D721Med (cell line): Measurements from ENCODE around the gene NKD1.

Source experiments
- DNase-seq: peaks from one replicate; pipeline ENCODE4 v3.0.0; 2011; ENCODE audit warnings: low spot score; ENCODE audit not compliant: insufficient read length
- FAIRE-seq: peaks from 2 replicates; lab custom pipeline; 2011; peaks lifted over from hg19 to GRCh38; lab: Jason Lieb, UNC
- CTCF ChIP-seq: IDR thresholded peaks from 2 replicates; pipeline ENCODE4 v1.5.1; 2012; ENCODE audit warnings: mild to moderate bottlenecking, control low read depth; ENCODE audit not compliant: insufficient read depth; ENCODE audit errors: missing control alignments

NKD1 gene

DNA sequence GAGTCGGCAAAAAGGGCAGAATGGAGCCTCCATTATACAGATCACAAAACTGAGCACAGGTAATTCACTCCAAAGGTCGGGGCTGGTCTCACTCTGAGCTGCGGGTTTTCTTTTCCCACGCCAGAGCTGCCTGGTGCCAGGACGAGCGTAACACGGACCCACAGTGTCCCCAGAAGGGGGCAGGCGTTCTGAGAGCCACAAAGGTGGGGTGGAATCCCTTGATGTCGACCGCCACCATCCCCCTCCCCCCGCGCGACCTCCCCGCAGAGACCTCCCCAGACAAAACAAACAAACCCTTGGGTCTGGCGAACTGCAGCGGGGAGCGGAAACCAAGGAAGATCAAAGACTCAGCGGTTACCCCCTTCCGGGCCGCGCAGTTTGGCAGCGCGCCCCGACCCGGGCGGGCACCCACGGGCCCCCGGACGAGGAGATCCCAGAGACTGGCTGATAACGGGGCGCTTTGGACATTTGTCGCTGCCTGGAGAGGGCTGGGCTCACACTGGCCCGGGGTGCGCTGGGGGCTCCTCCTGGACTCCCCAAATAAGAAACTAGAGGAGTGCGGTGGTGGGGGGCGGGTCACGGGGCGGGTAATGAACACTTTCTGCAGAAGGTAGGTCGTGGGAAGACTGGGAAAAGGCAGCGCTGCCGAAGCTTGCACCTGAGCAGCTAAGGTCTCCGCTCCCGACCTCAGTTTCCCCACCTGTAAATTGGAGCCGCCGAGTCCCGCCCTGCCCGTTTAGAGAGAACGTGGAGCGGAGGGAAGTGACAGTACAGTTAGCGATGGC lies 664 bp upstream of the NKD1 start:
- FAIRE-seq, result no peak
- DNase-seq, result no peak

GRCh38 chr16:50548909-50549560 lies 839 bp downstream of the NKD1 start:
- FAIRE-seq (no peak), DNase-seq (no peak)
- no peak for TF ChIP-seq CTCF

More for the DNA sequence above, 664 bp upstream of the NKD1 start:
- TF ChIP-seq CTCF, result peak; percentile 40

DNA sequence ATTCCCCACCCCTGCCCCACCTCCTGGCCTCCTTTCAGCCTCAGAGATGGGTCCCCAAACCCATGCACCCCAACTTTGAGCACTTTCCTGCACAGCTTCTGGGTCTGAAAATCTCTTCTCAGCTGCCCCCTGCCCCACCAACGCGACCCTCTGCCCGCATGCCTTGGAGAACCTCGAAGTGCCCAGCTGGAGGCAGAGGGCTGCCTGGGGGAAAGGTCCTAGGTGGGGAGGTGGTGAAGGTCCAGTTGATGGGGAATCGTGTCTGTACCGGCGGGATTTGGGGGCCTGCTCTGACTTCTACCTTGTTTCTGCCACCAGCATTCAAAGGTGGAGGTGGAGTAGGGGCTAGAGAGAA lies 1.3 kb downstream of the NKD1 start:
- TF ChIP-seq CTCF, result no peak
- no peak for DNase-seq
- no peak for FAIRE-seq

- FAIRE-seq (no peak), DNase-seq (no peak)
- no peak for TF ChIP-seq CTCF
These were observed 1.8 kb downstream of the NKD1 start for GRCh38 chr16:50550035-50550434.

DNA sequence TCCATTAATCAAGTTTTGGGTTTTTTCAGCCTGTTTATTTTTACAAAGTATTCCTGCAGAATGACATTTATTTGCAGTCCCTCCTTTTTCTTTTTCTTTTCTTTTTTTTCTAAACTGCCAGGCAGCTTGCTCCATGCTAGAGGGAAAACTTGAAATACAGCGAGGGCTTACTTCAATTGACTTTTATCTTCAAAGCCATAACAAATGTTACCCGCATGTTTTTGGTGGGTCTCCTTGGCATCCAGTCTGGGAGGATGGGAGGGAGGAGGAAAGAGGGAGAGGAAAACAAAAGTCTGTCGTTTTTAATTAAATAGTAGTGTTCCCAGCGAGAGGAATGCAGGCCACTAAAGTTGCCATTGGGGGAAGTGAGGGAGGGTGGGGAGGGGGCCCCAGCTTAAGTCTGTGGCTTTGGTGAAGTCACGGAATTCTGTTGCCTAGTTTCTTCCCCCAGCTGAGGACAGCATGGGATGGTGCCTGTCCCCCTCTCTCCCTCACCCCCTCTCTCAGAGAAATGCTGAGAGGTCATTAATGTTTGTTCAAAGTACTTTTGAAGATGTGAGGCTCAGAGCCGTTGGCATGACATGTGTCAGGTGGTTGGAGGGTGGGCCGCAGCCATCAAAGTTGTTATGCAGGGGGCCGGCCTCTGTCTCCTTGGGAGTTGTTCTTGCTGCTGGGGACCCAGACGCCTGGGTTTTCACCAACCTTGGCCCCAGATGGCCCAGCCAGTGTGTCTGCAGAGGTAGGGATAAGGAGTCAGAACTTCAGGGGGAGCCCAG lies 2.9 kb downstream of the NKD1 start:
- no peak for DNase-seq

GRCh38 chr16:50552476-50553101 lies 4.4 kb downstream of the NKD1 start:
- no peak for FAIRE-seq

More for the DNA sequence above, 2.9 kb downstream of the NKD1 start:
- FAIRE-seq, result no peak
- no peak for TF ChIP-seq CTCF

More at GRCh38 chr16:50552476-50553101, 4.4 kb downstream of the NKD1 start:
- TF ChIP-seq CTCF, result no peak
- DNase-seq, result no peak
